ENCODE results near the gene ZP4.
A peak's percentile ranks its signal among the peaks of the same experiment; 100 is the strongest.
"Not testable (repeated sequence)": the region's sequence is repeated elsewhere in the genome, so short reads cannot be mapped to it uniquely, and the experiment has no call there.

ZP4 gene

DNA sequence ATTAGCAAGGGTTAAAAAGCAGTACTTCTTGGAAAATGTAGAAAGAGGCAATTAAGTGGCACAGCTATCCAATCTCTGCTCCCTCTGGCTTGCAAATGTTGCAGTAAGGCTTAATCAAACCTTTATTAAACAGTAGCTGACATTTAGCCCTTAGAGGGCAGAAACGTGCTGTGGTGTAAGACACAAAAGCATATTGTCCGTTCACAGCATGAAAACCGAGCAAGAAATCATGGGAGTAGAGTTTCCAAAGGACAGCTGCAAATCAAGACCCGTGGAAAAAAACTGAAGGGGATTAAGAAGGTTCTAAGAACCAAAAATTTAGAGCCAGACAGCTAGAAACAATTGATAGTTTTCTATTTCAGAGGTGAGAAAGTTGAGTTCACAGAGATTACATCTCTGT is 13.1 kb downstream of the ZP4 start:
- no peak for DNase-seq (ENCODE audit: low spot score)

DNA sequence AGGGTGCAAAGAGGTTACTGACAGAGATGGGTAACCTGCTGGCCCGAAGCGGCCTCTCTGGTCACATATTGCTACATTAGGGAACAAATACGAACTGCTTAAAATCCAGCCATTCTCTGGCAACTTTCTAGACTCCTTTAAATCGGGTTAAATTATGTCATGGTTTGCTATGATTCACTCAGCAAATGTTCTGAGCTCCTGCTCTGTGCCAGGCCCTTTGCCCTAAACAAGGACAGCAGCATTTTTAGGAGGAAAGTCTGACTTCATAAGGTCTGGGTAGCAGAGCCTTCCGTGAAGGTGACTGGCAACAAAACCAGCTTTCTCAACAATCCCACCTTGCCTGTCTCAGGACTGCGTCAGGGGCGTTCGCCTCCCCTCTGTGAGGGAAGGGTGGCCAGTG is 15.4 kb downstream of the ZP4 start:
- DNase-seq (ENCODE audit: low spot score): no peak

DNA sequence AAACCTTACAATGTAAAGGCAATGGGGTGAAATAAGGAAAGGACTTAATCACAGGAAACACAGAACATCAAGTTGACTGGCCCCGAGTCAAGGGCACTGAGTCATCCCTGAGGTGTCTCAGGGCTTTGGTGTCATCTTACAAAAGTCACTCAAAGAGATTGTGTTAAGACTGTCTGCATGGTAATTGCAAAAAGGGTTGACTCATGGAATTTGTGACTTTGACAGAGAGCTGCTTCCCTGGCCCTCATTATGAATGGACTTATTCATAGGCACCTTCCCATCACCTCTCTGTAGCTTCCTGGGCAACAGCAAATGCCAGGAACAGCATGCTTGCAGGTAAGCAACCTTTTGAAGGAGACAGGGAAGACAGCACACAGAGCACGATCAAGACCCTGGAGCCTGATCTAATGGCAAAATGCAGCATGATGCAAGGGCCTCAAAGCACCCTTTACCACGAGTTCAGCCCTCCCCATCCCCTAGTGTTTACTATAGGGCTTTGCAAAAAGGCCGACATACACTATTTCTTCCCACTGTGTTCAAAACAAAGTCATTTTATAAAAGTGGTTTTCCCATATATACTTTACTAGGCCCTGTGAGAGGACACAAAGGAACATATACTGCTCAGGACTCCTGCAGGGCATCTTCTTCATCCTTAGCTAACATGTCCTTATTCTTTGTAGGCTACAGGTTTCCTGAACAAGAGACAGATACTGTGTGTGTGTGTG is 17.1 kb downstream of the ZP4 start:
- peak; percentile 34 for DNase-seq (ENCODE audit: low spot score)

DNA sequence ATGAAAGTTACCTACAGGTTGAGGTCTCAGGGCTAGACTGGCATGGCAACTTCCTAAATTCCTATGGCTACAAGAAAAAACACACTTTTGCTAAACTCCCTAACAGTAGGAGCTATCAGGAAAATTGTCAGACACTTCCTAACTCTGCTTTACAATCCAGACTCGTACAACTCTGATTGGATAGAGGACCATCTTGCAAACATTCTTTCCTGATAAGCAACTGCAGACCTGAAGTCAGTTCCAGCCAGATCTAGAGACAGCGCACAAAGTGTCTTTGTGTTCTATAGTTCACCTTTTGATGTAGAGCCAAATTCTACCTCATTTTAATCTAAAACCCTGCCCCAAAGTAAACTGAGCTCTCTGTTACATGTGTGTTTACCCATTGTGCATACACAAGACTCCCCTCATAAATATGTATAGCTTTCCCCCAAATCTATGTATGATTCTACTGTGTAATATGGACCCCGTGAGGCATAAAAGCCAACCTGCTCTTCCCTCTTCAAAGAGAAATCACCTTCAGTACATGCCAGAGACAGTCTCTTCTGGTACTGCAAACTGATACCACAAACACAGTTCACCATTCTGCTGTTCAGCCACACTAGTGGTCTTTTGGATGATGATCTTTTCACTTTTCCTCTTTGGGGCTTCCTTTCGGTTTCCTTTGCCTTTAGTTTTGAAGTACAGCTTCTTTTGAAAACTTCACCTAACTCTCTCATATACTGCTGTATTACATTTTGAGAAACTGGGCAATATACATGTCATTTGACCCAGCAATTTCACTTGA is 21.7 kb downstream of the ZP4 start:
- no peak for DNase-seq (ENCODE audit: low spot score)

DNA sequence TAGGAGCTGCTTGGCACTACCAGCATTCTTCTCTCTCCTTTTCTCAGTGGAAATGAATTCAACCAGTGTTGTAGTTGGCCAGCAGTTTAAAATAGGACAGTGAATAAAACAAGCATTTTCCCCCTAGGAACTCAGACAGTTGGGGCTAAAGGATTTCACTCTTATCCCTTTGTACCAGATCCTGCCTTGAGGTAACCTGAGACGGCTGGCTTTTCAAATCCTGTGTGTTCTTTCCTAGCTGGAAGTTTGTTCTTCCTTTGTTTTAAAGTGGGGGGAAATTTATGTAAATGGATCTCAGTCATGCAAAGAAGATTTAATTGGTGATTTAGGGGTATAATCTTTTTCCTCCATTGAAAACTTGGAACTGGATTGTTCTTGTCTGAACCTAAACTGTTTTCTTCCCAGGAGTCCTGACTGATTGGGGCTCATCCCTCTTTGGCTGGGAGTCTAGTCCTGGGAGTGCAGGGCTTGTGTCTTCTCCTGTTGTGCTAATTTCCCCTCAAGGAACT is 23.3 kb downstream of the ZP4 start:
- no peak for DNase-seq (ENCODE audit: low spot score)

DNA sequence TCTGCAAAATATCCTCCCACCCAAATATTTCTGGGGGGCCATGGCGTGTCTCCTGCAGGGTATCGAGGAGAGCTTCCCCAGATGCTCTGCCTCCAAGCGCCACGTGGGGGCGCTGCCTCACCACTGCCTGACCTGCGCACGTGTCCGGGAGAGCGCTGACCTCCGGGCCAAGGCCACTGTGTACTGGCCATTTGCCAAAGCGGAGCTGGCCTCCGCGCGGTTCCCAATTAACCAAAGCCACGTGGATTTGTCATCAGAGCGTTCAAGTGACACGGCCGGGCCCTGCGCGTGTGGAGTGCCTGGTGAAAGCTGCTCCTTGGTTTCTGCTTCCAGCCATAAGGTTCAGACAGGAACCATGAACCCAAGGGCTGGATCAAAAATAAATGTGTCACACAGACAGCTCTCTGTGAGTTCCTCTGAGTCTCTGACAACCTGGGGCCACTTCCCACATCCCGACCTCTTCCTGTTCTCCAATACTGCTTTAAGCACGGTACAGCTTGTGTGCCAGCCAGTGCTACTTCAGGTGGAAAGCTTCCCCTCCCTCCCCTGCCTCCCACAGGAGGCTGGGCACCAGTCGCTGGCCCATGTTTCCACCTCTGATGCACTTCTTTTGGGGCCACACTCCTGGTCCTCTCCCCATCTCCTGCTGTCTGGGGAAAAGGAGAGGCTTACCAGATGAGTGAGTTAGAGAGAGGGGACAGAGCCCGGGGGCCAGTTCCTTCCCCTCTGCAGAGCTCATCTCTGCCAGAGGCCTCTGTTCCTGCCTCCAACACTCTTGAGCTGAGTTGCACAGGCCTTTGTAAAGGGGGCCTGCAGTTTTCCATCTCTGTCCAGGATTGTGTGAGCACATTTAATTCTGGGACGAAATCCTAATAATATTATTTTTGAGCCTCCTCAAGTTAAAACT is 26.1 kb downstream of the ZP4 start:
- no peak for DNase-seq (ENCODE audit: low spot score)

DNA sequence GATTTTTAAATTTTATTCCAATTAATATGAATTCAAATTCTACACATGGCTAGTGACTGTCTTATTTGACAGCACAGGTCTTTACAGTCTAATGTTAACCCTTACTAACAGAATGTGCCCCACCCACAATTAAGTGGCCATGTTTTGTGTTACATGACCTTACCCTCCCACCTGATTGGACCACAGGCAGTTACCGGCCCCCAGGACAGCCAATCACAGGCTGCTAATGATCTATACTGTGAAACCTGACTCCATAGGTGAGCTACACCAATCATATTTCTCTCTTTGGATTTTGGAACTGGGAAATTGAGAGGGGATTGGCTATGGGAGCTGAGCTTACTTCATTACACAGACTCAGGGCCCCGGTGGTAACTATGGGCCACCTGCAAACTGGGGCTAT is 27.5 kb downstream of the ZP4 start:
- no peak for DNase-seq (ENCODE audit: low spot score)

DNA sequence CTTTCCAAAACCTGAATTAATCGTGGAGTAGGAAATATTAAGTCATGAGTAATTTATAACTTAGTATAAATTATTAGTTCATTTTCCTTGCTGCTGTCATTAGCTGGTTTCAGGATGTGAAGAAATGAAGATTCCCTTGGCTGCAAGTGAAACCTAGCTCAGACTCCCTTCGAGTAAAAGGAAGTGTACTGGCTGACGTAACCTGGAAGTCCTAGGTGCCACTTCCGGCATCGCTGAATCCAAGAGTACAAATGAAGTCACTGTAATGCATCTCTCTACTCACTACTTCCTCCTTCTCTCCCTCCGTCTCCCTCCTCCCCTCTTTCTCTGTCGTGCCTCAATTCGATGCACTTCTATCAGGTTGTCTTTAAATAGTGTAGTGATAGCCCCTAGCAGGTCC is 28.8 kb downstream of the ZP4 start:
- DNase-seq (ENCODE audit: low spot score): no peak

DNA sequence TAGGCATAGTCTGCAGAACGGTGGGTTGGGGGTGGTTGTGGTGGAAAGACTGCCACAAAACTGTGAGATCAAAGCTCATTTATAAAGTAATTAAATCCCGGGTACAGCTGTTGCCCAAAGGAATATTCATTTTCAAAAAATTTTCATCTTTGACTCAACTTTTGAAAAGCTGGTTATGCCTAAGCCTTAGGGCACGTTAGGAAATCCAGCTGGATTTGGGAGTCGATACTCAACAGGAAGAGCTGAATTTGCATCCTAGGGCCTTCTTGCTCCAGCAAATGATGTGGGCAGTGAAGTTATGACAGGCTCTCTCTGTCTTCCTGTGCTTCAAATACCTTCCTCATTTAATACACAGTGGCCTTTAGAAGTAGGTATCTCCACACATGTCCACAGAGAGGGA is 31.7 kb downstream of the ZP4 start:
- DNase-seq (ENCODE audit: low spot score): no peak

DNA sequence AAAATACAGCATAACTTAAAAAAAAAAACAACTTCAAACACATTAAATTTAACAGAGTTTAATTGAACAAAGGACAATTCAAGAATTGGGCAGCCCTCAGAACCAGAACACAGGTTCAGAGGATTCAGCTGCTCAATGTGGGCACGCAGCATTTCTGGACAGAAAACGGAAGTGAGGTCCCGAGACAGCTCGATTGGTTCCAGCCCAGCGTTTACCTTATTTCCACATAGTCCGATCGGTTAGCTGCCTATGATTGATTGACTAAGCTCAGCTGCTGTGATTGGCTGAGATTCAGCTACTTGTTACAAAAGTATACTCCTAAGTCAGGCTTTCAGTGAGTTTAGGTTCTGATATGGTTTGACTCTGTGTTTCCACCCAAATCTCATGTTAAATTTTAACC is 33.3 kb downstream of the ZP4 start:
- DNase-seq (ENCODE audit: low spot score): no peak

DNA sequence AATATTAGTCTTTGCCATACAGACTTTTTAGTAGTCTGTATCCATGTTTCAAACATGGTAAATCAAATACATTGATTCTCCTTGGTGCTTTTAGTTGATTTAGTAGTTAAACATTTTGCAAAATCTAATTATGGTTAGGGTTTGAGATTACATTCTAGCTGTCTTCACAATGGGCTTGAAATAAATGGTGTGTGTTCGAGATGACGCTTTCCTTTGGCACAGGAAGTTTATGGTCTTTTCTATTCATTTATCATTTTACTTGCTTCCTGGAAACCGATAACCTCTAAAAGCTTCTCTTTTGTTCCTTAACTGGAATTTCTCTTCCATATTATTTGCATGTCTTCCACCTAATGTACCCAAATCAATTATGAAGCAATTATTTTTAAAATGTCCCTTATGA is 38.4 kb downstream of the ZP4 start:
- no peak for DNase-seq (ENCODE audit: low spot score)

DNA sequence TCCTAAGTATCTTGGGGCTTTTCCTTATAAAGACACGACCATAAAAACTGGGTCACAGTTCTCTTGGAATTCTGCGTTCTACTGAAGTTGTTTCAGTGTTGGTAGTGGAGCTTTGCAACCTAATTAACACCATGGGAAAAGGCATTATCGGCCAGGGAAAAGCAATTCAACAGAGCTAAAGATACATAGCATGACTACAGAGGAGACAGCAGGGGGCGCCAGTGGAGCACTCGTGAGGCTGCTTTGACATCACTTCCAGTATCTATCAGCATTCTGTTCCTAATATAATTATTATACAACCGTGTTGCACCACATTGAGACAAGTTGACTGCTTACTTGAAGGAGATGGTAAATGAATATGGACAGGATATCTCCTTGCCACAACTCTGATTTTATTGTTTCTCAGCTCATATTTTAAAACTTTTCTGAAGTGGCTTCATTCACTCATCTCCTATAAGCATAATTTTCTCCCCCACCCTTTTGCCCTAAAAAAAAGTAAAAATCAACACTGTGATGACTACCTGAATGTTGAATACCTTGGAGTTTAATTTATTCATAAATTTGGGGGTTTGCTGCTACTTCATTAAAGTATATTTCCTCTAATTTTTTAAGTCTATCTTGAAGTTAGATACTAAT is 39.4 kb downstream of the ZP4 start:
- peak; percentile 27 for DNase-seq (ENCODE audit: low spot score)

DNA sequence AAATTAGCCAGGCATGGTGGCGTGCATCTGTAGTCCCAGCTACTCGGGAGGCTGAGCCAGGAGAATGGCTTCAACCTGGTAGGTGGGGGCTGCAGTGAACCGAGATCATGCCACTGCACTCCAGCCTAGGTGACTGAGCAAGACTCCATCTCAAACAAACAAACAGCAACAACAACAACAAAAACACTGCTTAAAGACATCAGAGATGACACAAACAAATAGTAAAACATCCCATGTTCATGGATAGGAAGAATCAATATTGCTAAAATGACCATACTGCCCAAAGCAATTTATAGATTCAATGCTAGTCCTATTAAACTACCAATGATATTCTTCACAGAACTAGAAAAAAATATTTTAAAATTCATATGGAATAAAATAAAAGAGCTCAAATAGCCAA is 47.2 kb downstream of the ZP4 start:
- not testable (repeated sequence) for DNase-seq (ENCODE audit: low spot score)

DNA sequence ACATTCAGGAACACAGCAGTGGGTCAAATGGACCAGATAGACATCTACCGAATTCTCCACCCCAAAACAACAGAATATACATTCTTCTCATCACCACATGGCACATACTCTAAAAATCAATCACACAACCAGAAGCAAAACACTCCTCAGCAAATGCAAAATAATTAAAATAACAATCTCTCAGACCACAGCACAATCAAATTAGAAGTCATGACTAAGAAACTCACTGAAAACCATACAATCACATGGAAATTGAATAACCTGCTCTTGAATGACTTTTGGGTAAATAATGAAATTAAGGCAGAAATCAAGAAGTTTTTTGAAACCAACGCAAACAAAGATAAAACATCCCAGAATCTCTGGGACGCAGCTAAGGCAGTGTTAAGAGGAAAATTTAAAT is 49.2 kb downstream of the ZP4 start:
- DNase-seq (ENCODE audit: low spot score): no peak

DNA sequence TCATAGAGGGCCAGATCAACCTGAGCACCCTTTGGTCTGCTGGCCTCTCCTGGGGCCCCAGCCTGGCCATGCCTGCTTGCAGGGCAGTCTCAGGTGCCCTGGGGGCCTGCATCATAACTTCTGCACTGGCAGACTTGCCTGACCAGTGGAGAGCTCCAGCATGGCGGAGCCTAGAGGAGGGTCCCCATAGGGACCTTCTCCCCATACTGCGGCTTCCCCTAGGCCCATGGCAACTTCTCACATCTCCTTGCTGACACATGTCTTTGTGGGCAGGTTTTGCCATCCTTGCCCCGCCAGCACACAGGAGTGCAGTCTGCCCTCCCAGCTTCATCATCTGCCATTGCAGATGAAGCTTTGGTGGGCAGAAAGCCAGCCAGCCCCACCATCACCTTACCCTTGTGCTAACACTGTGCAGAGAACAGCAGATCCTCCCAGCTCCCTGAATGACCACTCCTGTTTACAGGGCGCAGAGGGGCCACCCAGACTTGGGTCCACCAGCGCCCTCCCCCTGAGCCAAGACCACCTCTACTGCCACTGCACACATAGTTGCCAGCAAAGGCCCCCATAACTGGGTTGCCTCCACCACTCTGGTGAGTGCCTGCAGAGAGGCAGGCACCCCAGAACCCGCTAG is 51.7 kb downstream of the ZP4 start:
- DNase-seq (ENCODE audit: low spot score): no peak

DNA sequence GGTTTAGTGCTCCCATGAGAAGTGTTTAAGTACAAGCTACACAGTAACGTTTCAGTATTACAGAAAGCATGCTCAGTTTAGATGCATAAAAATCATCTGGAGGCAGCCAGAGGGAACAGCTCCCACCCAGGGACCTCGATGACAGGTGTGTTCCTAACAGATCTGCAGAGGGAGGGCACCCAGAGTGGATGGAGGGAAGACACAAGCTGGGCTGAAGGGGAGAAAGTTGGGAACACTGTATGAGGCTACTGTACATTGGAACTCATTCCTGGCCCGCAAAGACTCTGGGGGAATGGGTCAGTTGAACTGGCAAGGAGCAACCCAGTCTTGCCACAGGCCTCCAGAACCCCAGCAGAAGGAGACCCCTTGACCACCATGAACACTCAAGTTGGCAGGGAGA is 52.4 kb downstream of the ZP4 start:
- no peak for DNase-seq (ENCODE audit: low spot score)

DNA sequence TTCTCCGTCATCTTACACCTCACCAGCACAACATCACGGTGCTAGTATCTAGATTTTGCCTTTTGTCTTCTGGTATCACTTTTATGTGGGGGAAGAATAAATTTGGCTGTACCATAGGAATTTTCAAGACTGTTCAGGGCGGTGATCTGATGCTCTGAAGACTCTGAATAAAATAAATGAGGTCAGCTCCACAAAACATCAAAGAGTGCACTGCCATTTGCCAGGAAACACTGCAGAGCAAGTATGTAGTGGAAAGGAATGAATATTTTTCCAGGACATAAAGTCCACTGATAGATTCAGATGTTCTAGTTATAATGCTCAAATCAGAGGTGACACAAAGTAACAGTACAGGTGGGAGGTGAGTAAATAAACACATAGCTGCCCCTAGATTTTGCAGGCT is 56.3 kb downstream of the ZP4 start:
- DNase-seq (ENCODE audit: low spot score): no peak

DNA sequence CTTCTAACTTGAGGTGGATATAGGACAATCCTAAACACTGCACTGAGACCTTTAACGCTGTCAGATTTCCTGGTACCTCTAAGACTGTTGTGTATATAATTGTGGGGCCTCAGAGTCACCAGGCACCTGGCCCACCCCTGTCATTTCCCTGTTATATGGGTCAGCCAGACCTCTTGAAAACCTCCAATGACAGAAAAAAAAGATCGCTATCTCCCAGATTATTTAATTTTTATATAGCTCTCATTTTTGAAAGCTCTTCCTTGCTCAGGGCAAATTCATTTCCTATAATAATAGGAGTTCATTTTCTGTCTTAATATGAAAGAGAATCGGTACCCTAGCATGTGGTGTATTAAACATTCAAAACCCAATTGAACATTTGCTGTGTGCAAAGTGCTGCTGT is 56.7 kb downstream of the ZP4 start:
- DNase-seq (ENCODE audit: low spot score): no peak

DNA sequence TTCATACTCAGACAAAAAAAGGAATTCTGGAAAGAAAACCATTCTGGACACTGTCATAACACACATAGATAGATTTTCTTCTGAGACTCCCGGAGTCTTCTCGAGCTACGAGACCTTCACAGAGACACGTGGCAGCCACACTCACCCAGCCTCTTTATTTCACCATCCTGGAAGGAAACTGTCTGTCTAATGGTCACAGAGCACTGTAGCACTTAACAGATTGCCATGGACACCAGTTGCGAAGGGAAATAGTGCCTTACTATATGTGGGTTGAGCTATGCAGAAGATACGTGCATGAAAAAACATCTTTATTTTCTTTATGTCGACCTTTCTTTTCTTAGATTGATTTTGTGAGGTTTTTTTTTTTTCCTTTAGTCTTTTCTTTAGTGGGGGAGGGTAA is 57.9 kb downstream of the ZP4 start:
- DNase-seq (ENCODE audit: low spot score): no peak
